DMS114 treated with DMSO at 0.1 percent for 48 hours (cell line): ENCODE measurements around the gene ANKUB1.

Experiments
- DNase-seq: peaks from one replicate; lab custom pipeline; 2025; ENCODE audit not compliant: unreplicated experiment; lab: John Stamatoyannopoulos, UW

The ANKUB1 gene

DNA sequence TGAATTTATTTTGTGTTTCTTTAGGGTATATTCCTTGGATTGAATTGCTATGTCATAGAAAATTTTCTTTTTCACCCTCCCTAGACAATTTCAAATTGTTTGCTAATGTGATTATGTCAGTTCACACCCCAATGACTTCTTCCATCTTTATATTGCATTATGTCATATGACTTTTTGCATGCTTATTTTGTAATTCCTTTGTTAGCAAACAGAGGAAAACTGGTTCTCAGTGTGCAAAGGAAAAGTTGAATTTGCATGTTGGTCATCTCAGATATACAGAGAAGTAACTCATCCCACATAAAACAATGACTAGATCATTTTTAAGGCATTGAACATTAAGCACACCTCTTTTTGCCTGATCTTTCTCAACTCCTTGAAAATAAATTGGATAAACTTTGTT, 17.3 kb upstream of the ANKUB1 start:
- DNase-seq, result no peak

- peak; percentile 22 for DNase-seq
These were observed 16.0 kb upstream of the ANKUB1 start for GRCh38 chr3:149808209-149808829.

- no peak for DNase-seq
These were observed 13.9 kb upstream of the ANKUB1 start for GRCh38 chr3:149806171-149806778.

- no peak for DNase-seq
These were observed 9.3 kb upstream of the ANKUB1 start for GRCh38 chr3:149801639-149802038.

- no peak for DNase-seq
These were observed 8.8 kb upstream of the ANKUB1 start for GRCh38 chr3:149801195-149801594.

- DNase-seq, result no peak
These were observed 8.3 kb upstream of the ANKUB1 start for GRCh38 chr3:149800693-149801092.

GRCh38 chr3:149796026-149796425, 3.7 kb upstream of the ANKUB1 start:
- no peak for DNase-seq

DNA sequence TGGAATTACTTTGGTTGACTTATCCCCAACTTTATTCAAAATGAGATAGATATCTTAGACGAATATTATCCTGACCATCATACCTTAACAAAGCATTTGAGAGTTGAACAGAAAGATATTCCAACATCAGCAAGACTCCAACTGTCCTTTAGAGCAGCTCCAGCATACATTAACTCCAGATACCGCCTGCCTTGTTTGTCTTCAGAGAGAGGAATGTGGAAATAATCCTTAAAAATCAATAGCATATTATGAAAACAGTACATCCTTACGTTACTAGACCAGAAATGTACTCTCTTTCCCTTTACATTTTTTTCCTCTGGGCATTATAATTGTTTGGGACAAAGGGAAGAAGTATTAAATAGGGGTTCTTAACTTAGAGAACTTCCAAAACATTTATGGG, 1.7 kb downstream of the ANKUB1 start:
- no peak for DNase-seq

DNA sequence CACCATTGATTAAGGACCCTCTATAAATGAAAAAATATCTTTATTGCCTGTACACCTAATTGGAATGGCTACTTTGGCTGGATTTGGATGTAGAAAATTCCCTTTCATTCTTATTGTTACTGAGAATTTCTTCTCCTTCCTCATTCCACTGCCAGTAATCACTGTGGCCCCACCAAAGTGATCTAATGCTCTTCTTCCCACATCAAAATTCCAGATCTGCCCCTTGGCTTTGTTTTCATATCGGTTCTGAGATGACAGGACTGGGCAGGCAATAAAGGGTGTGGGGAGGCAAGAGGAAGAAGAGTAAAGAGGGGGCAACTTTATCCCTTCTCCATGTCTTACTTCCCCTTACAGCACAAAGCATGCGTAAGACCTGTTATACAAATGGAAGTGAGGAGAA, 2.1 kb downstream of the ANKUB1 start:
- DNase-seq, result no peak

- DNase-seq, result no peak
These were observed 8.2 kb downstream of the ANKUB1 start for GRCh38 chr3:149784064-149784704.

- DNase-seq, result no peak
These were observed 8.8 kb downstream of the ANKUB1 start for GRCh38 chr3:149783576-149783975.

DNA sequence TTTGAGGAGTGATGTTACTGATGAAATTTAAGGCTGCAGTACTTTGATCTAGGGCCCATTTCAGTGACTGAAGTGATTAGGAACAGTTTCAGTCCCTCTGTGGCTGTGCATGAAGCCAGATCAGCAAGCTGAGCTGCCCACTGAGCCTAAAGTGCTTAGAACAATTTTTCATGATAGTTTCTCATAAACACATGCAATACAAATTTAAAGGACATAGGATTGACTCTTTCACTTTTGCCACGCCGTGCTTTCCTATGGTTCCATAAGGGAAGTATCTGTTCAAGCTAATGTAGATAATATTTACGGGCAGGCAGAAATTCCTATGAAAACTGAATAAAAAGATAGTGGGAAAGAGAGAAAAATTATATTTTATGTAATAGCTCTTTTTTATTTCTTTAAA, 10.6 kb downstream of the ANKUB1 start:
- no peak for DNase-seq

DNA sequence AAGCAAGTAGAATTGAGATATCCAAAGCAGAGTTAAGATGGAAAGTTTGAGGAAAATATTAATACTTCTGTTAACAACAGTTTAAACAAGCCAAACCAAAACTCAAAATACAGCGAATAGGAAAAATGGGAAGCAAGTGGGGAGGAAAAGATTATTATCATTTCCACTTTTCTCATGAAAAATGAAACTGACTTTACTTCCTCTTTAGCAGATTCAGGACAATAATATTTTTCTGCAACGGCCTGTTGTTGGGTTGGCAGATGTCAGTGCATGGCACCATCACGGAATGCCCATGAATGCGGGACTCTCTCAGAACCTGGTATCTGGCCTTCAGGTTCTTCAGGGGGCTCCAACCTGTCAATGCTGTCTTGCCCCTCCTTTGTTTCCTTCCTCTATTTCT, 11.1 kb downstream of the ANKUB1 start:
- DNase-seq, result no peak

DNA sequence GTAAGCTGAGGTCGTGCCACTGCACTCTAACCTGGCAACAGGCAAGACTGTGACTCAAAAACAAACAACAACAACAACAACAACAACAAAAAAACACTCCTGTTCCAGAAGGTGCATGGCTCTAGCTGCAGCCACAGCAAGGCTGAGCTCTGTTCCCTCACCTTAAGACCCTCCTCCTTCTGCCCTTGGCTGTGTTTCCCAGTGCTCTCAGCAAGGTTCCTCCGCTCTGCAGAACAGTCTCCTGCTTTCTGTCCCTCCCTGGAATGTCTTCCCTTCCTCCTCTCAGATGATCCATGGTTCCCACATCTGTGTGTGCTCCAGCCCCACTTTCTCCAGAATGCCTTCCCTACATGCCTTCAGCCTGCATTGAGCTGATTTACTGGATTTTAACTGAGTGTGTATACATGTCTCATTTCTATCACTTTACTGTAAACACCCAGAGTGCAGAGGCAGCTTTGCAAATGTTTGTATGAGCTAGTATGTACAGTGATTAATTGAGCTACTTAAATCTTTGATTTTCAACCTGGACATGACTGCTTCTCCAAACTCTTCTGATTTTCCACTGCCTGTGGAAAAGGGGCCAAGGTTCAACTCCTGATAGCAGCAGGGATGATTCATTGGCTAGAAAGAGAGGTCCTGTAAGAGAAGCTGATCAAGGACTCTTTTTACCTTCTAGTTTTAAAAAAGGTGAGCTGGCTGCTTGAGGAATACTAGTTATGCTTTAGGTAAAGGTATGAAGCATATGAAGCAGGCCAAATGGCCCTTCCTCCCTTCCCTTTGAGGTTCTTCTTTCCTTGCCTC, 14.7 kb downstream of the ANKUB1 start:
- DNase-seq, result no peak

GRCh38 chr3:149776170-149776569, 16.2 kb downstream of the ANKUB1 start:
- no peak for DNase-seq

- DNase-seq, result no peak
These were observed 19.5 kb downstream of the ANKUB1 start for GRCh38 chr3:149772861-149773260.

- DNase-seq, result peak; percentile 44
These were observed 20.6 kb downstream of the ANKUB1 start for GRCh38 chr3:149771652-149772271.

- no peak for DNase-seq
These were observed 22.1 kb downstream of the ANKUB1 start for GRCh38 chr3:149770246-149770645.

GRCh38 chr3:149768704-149769103, 23.6 kb downstream of the ANKUB1 start:
- no peak for DNase-seq

- no peak for DNase-seq
These were observed 24.6 kb downstream of the ANKUB1 start for GRCh38 chr3:149767720-149768119.

DNA sequence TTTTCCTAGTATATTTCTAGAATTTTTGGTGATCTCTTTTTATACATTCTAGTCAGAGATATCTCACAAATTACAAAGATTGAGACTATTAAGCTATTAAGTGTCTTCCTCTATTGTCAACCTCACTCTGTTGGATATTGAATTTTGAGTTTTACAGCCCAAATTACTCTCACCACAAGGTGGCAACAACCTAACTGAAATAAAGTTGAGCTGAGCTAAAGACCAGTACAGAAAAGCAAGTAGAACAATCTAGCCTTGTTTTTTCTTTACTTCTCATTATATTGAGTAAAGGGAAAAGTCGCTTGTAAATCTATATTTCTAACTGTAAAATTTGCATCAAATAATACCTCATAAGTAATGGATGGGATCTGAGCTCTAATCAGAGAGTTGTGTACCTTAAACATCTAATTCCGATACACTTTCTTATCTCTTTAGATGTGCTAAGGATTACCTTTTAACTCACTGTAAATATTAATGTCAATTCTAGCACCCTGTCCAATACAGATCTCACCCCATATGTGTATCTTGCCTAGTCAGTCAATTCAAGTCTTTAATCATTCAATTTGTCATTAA, 26.5 kb downstream of the ANKUB1 start:
- peak; percentile 19 for DNase-seq
